Naive B cell (primary cell): Measurements from ENCODE around the gene DEAF1. TPM values are rescaled to one million over a fixed set of nuclear protein-coding genes. Genes with fewer than 3 reads are reported as not detected.

Experiments used
- ATAC-seq, 2 donors: fragments of 150-1000 bp; cut with Tn5 transposase; 2 replicates each; pipeline ENCODE4 v1.10.0; 2021; ENCODE audit warnings: low read depth in 2 of 2, mild to moderate bottlenecking in 2 of 2, moderate library complexity in 2 of 2
- DNase-seq: peaks from one replicate; pipeline ENCODE4 v3.0.0; 2022
- H3K27ac Mint-ChIP-seq, 6 donors: one replicate each; pipeline ENCODE4 v1.8.0; 2020 to 2022; ENCODE audit warnings: mild to moderate bottlenecking in 6 of 6, mixed read lengths in 6 of 6, moderate library complexity in 5 of 6, inconsistent platforms in 2 of 6
- H3K27me3 Mint-ChIP-seq, 3 donors: one replicate each; pipeline ENCODE4 v1.8.0; 2021 to 2022; ENCODE audit warnings: mixed read lengths in 3 of 3, mild to moderate bottlenecking in 1 of 3
- H3K36me3 Mint-ChIP-seq, 2 donors: one replicate each; pipeline ENCODE4 v1.8.0; 2020 to 2022; ENCODE audit warnings: mixed read lengths in 2 of 2, inconsistent platforms in 1 of 2, mild to moderate bottlenecking in 1 of 2
- H3K4me1 Mint-ChIP-seq, 3 donors: one replicate each; pipeline ENCODE4 v1.8.0; 2020 to 2022; ENCODE audit warnings: mixed read lengths in 3 of 3, inconsistent platforms in 1 of 3, mild to moderate bottlenecking in 1 of 3, moderate library complexity in 1 of 3
- H3K4me3 Mint-ChIP-seq, 8 donors: one replicate each; pipeline ENCODE4 v1.8.0; 2020 to 2022; ENCODE audit warnings: mild to moderate bottlenecking in 8 of 8, mixed read lengths in 8 of 8, moderate library complexity in 8 of 8, inconsistent platforms in 2 of 8
- H3K9me3 Mint-ChIP-seq, 7 donors: one replicate each; pipeline ENCODE4 v1.8.0; 2020 to 2022; ENCODE audit warnings: mixed read lengths in 7 of 7, mild to moderate bottlenecking in 5 of 7, inconsistent platforms in 2 of 7, moderate library complexity in 1 of 7
- polyA plus RNA-seq, 6 donors: library from polyadenylated mRNA; unstranded; fragments of 300-500 nt; fragmentation: Illumina TruSeq; gene quantifications; one replicate each; pipeline ENCODE4 v1.2.3, GENCODE V29; 2021; ENCODE audit warnings: low read depth in 6 of 6

Gene DEAF1
- polyA plus RNA-seq, 6 donors from 2014 or later: 16.7 to 39.8 (median 24.7) TPM

GRCh38 chr11:608791-609251 lies 86.2 kb downstream of the DEAF1 start:
- Mint-ChIP-seq H3K27me3 (no peaks in the 10 kb centered on the region), H3K36me3 (no peaks in the 10 kb centered on the region), H3K27ac (peak overlapping the region in 1 of 6 donors; percentile 44), H3K9me3 (no peaks in the 10 kb centered on the region), H3K4me1 (peaks cover 0 to 4% (median 0%) of the 10 kb centered on the region in 3 donors), H3K4me3 (no peak overlapping the region)
- DNase-seq (no peak), ATAC-seq (no peak)

- Mint-ChIP-seq H3K27me3 (no peaks in the 10 kb centered on the region), H3K9me3 (no peaks in the 10 kb centered on the region), H3K4me3 (no peak overlapping the region), H3K4me1 (peaks cover 0 to 4% (median 0%) of the 10 kb centered on the region in 3 donors), H3K36me3 (no peaks in the 10 kb centered on the region), H3K27ac (peak overlapping the region in 1 of 6 donors; percentile 66)
- ATAC-seq (no peak), DNase-seq (no peak)
Measured at GRCh38 chr11:607971-608659, 86.9 kb downstream of the DEAF1 start.

- Mint-ChIP-seq H3K27me3 (no peaks in the 10 kb centered on the region), H3K4me1 (peaks cover 0 to 2% (median 0%) of the 10 kb centered on the region in 3 donors), H3K27ac (peak overlapping the region in 1 of 6 donors; percentile 59), H3K36me3 (no peaks in the 10 kb centered on the region), H3K9me3 (no peaks in the 10 kb centered on the region), H3K4me3 (no peak overlapping the region)
- DNase-seq (no peak), ATAC-seq (no peak)
Measured at GRCh38 chr11:607020-607780, 87.8 kb downstream of the DEAF1 start.

- Mint-ChIP-seq H3K4me1 (no peaks in the 10 kb centered on the region), H3K27me3 (no peaks in the 10 kb centered on the region), H3K27ac (no peak overlapping the region), H3K4me3 (no peak overlapping the region), H3K36me3 (peaks cover 0 to 7% of the 10 kb centered on the region in 2 donors), H3K9me3 (no peaks in the 10 kb centered on the region)
- no peak for ATAC-seq
- DNase-seq: no peak
Measured at GRCh38 chr11:606245-606644, 88.8 kb downstream of the DEAF1 start.

GRCh38 chr11:605286-606129 lies 89.5 kb downstream of the DEAF1 start:
- Mint-ChIP-seq H3K27ac (peak overlapping the region in 1 of 6 donors; percentile 36), H3K36me3 (peaks cover 0 to 9% of the 10 kb centered on the region in 2 donors), H3K4me1 (no peaks in the 10 kb centered on the region), H3K27me3 (no peaks in the 10 kb centered on the region), H3K4me3 (no peak overlapping the region), H3K9me3 (no peaks in the 10 kb centered on the region)
- ATAC-seq: no peak
- DNase-seq: no peak

- Mint-ChIP-seq H3K4me1 (no peaks in the 10 kb centered on the region), H3K27ac (peak overlapping the region in 1 of 6 donors; percentile 36), H3K9me3 (no peaks in the 10 kb centered on the region), H3K4me3 (no peak overlapping the region), H3K27me3 (no peaks in the 10 kb centered on the region), H3K36me3 (peaks cover 0 to 9% of the 10 kb centered on the region in 2 donors)
- DNase-seq (no peak), ATAC-seq (no peak)
Measured at GRCh38 chr11:603154-603553, 91.9 kb downstream of the DEAF1 start.

GRCh38 chr11:601573-602245 lies 93.3 kb downstream of the DEAF1 start:
- ATAC-seq (no peak), DNase-seq (no peak)
- no peaks in the 10 kb centered on the region for H3K27me3 Mint-ChIP-seq
- H3K4me1 Mint-ChIP-seq: peaks cover 0 to 6% (median 0%) of the 10 kb centered on the region in 3 donors
- peak overlapping the region in 2 of 6 donors; percentile 10 to 73 for H3K27ac Mint-ChIP-seq
- H3K36me3 Mint-ChIP-seq: peaks cover 0 to 15% of the 10 kb centered on the region in 2 donors
- H3K9me3 Mint-ChIP-seq: no peaks in the 10 kb centered on the region
- peak overlapping the region in 1 of 8 donors; percentile 60 for H3K4me3 Mint-ChIP-seq

GRCh38 chr11:598005-598680 lies 96.9 kb downstream of the DEAF1 start:
- H3K4me1 Mint-ChIP-seq: peaks cover 0 to 6% (median 0%) of the 10 kb centered on the region in 3 donors
- H3K9me3 Mint-ChIP-seq: no peaks in the 10 kb centered on the region
- no peak for ATAC-seq
- no peak for DNase-seq
- H3K36me3 Mint-ChIP-seq: peaks cover 0 to 19% of the 10 kb centered on the region in 2 donors
- peak overlapping the region in 1 of 6 donors; percentile 34 for H3K27ac Mint-ChIP-seq
- no peak overlapping the region for H3K4me3 Mint-ChIP-seq
- no peaks in the 10 kb centered on the region for H3K27me3 Mint-ChIP-seq

GRCh38 chr11:597166-597725 lies 97.8 kb downstream of the DEAF1 start:
- no peaks in the 10 kb centered on the region for H3K9me3 Mint-ChIP-seq
- peak overlapping the region in 2 of 6 donors; percentile 44 to 65 for H3K27ac Mint-ChIP-seq
- ATAC-seq: peak in 1 of 2 donors; percentile 27
- H3K36me3 Mint-ChIP-seq: peaks cover 3 to 28% of the 10 kb centered on the region in 2 donors
- no peaks in the 10 kb centered on the region for H3K27me3 Mint-ChIP-seq
- no peak for DNase-seq
- no peak overlapping the region for H3K4me3 Mint-ChIP-seq
- peaks cover 0 to 6% (median 0%) of the 10 kb centered on the region in 3 donors for H3K4me1 Mint-ChIP-seq

- no peaks in the 10 kb centered on the region for H3K27me3 Mint-ChIP-seq
- H3K9me3 Mint-ChIP-seq: no peaks in the 10 kb centered on the region
- ATAC-seq (no peak), DNase-seq (no peak)
- peaks cover 4 to 24% of the 10 kb centered on the region in 2 donors for H3K36me3 Mint-ChIP-seq
- H3K4me1 Mint-ChIP-seq: peaks cover 0 to 6% (median 0%) of the 10 kb centered on the region in 3 donors
- no peak overlapping the region for H3K4me3 Mint-ChIP-seq
- H3K27ac Mint-ChIP-seq: no peak overlapping the region
Measured at GRCh38 chr11:596374-596773, 98.6 kb downstream of the DEAF1 start.

- H3K36me3 Mint-ChIP-seq: peaks cover 4 to 21% of the 10 kb centered on the region in 2 donors
- no peaks in the 10 kb centered on the region for H3K27me3 Mint-ChIP-seq
- ATAC-seq (no peak), DNase-seq (no peak)
- H3K9me3 Mint-ChIP-seq: no peaks in the 10 kb centered on the region
- no peak overlapping the region for H3K27ac Mint-ChIP-seq
- H3K4me1 Mint-ChIP-seq: peaks cover 0 to 6% (median 0%) of the 10 kb centered on the region in 3 donors
- no peak overlapping the region for H3K4me3 Mint-ChIP-seq
Measured at GRCh38 chr11:595400-595799, 99.6 kb downstream of the DEAF1 start.
